A549 (cell line): ENCODE data around the gene CRYBG3. TPM values are rescaled to one million over a fixed set of nuclear protein-coding genes. Genes with fewer than 3 reads are reported as not detected.

Experiments
- ATAC-seq, 2 experiments: fragments of 200-7000 bp in 1 of 2; fragments of >200 bp in 1 of 2; cut with Nextera tagmentation in 1 of 2; cut with Tn5 transposase in 1 of 2; 3 replicates each; pipeline versions ENCODE4 v1.8.0 to v1.9.1; 2018 to 2020; ENCODE audit warnings: mild to moderate bottlenecking in 1 of 2, moderate library complexity in 1 of 2
- CTCF ChIA-PET: fragments of 300-600 bp; sonication (Branson Sonifier 250); formaldehyde crosslinking; extraction: SDS; loops from one replicate; lab custom pipeline; 2021; ENCODE audit warnings: antibody characterized with exemption, inconsistent platforms; lab: Yijun Ruan, JAX
- POLR2A ChIA-PET: fragments of 350-600 bp; formaldehyde crosslinking; extraction: SDS; loops from one replicate; lab custom pipeline; 2021; ENCODE audit warnings: antibody characterized with exemption, inconsistent platforms; lab: Yijun Ruan, JAX
- DNase-seq, 2 experiments: peaks; one replicate each; pipeline versions ENCODE4 v3.0.0 to v3.0.0-alpha.2; 2011 to 2016; ENCODE audit warnings: low read depth in 1 of 2, low spot score in 1 of 2
- FAIRE-seq: peaks from 2 replicates; lab custom pipeline; 2011; peaks lifted over from hg19 to GRCh38; lab: Jason Lieb, UNC
- H3K27ac ChIP-seq, 2 experiments: fragments of >200 bp; sonication (Bioruptor Twin); formaldehyde crosslinking; 3 replicates each; pipeline ENCODE4 v1.5.1; 2016 to 2017
- H3K4me1 ChIP-seq: fragments of >200 bp; sonication (Bioruptor Twin); formaldehyde crosslinking; 3 replicates; pipeline ENCODE4 v1.6.1; 2016
- H3K4me2 ChIP-seq: fragments of >200 bp; sonication (Bioruptor Twin); formaldehyde crosslinking; 3 replicates; pipeline ENCODE4 v1.6.1; 2016
- H3K4me3 ChIP-seq: fragments of >200 bp; sonication (Bioruptor Twin); formaldehyde crosslinking; 3 replicates; pipeline ENCODE4 v1.5.1; 2016
- H3K9me3 ChIP-seq: fragments of >200 bp; sonication (Bioruptor Twin); formaldehyde crosslinking; 3 replicates; pipeline ENCODE4 v1.6.1; 2016
- BCL3 ChIP-seq: fragments of >200 bp; sonication (Bioruptor Twin); formaldehyde crosslinking; IDR thresholded peaks from 3 replicates; pipeline ENCODE4 v1.6.1; 2016
- BHLHE40 ChIP-seq: IDR thresholded peaks from 2 replicates; pipeline ENCODE4 v1.6.1; 2012; ENCODE audit warnings: low read depth, low read length, inconsistent platforms
- CHD2 ChIP-seq: fragments of 150-350 bp; IDR thresholded peaks from 2 replicates; pipeline ENCODE4 v1.6.1; 2014; ENCODE audit warnings: low read length; ENCODE audit not compliant: partially characterized antibody
- CHD4 ChIP-seq: fragments of 200-600 bp; sonication (generic); IDR thresholded peaks from 2 replicates; pipeline ENCODE4 v1.6.1; 2016; ENCODE audit warnings: antibody characterized with exemption, mild to moderate bottlenecking, borderline replicate concordance
- EP300 ChIP-seq, 2 experiments: fragments of >200 bp; sonication (Bioruptor Twin); formaldehyde crosslinking; IDR thresholded peaks; 2 replicates in 1 of 2; 3 replicates in 1 of 2; pipeline ENCODE4 v1.6.1; 2016 to 2017
- FOSL2 ChIP-seq, 2 experiments: fragments of 450-650 bp in 1 of 2; fragments of >200 bp in 1 of 2; sonication (Bioruptor Twin) in 1 of 2; formaldehyde crosslinking; IDR thresholded peaks; 2 replicates each; pipeline versions ENCODE4 v1.5.0 to v1.6.1; 2016 to 2020; ENCODE audit warnings: mild to moderate bottlenecking in 1 of 2, moderate library complexity in 1 of 2
- GATA3 ChIP-seq: IDR thresholded peaks from 2 replicates; pipeline ENCODE4 v1.6.1; 2012; ENCODE audit warnings: borderline replicate concordance
- HMGXB4 ChIP-seq: fragments of 250-450 bp; sonication (Bioruptor Pico); IDR thresholded peaks from 2 replicates; pipeline ENCODE4 v1.5.0; 2021; ENCODE audit warnings: mild to moderate bottlenecking, moderate library complexity, borderline replicate concordance
- HOXB13 ChIP-seq: fragments of 250-450 bp; sonication (Bioruptor Pico); IDR thresholded peaks from 2 replicates; pipeline ENCODE4 v1.5.0; 2020; ENCODE audit warnings: low read depth, mild to moderate bottlenecking, moderate library complexity
- JUN ChIP-seq, 2 experiments: fragments of >200 bp; sonication (Bioruptor Twin); formaldehyde crosslinking; IDR thresholded peaks; 2 replicates in 1 of 2; 3 replicates in 1 of 2; pipeline ENCODE4 v1.6.1; 2016 to 2017
- KDM1A ChIP-seq: fragments of 200-600 bp; sonication (generic); IDR thresholded peaks from 2 replicates; pipeline ENCODE4 v1.6.1; 2016; ENCODE audit warnings: low read depth, mild to moderate bottlenecking
- MAX ChIP-seq: IDR thresholded peaks from 2 replicates; pipeline ENCODE4 v1.6.1; 2012
- NFE2L2 ChIP-seq: fragments of 150-350 bp; conservative IDR thresholded peaks from 2 replicates; pipeline ENCODE4 v1.6.1; 2014; ENCODE audit warnings: low read length
- NPAS2 ChIP-seq: fragments of 250-450 bp; sonication (Bioruptor Pico); IDR thresholded peaks from 2 replicates; pipeline ENCODE4 v1.8.0; 2022; ENCODE audit warnings: mild to moderate bottlenecking, moderate library complexity, borderline replicate concordance
- NR3C1 ChIP-seq: fragments of >200 bp; sonication (Bioruptor Twin); formaldehyde crosslinking; IDR thresholded peaks from 3 replicates; pipeline ENCODE4 v1.6.1; 2017
- PHF8 ChIP-seq: fragments of 200-600 bp; sonication (generic); IDR thresholded peaks from 2 replicates; pipeline ENCODE4 v1.6.1; 2016; ENCODE audit warnings: low read depth, mild to moderate bottlenecking, antibody characterized with exemption, moderate library complexity, borderline replicate concordance
- POLR2A ChIP-seq: IDR thresholded peaks from 2 replicates; pipeline ENCODE4 v1.6.1; 2012; ENCODE audit warnings: mild to moderate bottlenecking, low read length
- RAD21 ChIP-seq, 2 experiments: fragments of >200 bp in 1 of 2; sonication (Bioruptor Twin) in 1 of 2; formaldehyde crosslinking in 1 of 2; IDR thresholded peaks in 1 of 2; conservative IDR thresholded peaks in 1 of 2; 2 replicates in 1 of 2; 3 replicates in 1 of 2; pipeline ENCODE4 v1.6.1; 2012 to 2018; ENCODE audit warnings: inconsistent platforms in 1 of 2
- RFX5 ChIP-seq: fragments of 450-650 bp; IDR thresholded peaks from 2 replicates; pipeline ENCODE4 v1.7.1; 2014; ENCODE audit warnings: antibody characterized with exemption, mild to moderate bottlenecking, moderate library complexity
- SREBF2 ChIP-seq: fragments of 450-650 bp; IDR thresholded peaks from 2 replicates; pipeline ENCODE4 v1.6.1; 2014; ENCODE audit warnings: mild to moderate bottlenecking, moderate library complexity
- TP53 ChIP-seq: fragments of 250-450 bp; sonication (Bioruptor Pico); IDR thresholded peaks from 2 replicates; pipeline ENCODE4 v1.5.0; 2021; ENCODE audit warnings: mild to moderate bottlenecking, moderate library complexity
- WGBS: methylation state at CpG from one replicate; pipeline ENCODE4 v1.1.6; 2017; ENCODE audit errors: missing lambda C conversion rate; 5-methylcytosine and 5-hydroxymethylcytosine counted together
- polyA plus RNA-seq, 4 experiments: library from polyadenylated mRNA; depleted of rRNA in 3 of 4; stranded (reverse); fragments of >200 nt; fragmentation: RNase III in 1 of 4; extraction: RNeasy Plus Mini Kit Qiagen cat#74134 plus additional on column Dnase treatment in 1 of 4; gene quantifications; 2 replicates in 3 of 4; 3 replicates in 1 of 4; pipeline ENCODE4 v1.2.3, GENCODE V29; 2011 to 2017
- TF ChIP-seq, protein P1 (sequence below): fragments of 450-650 bp; IDR thresholded peaks from 2 replicates; pipeline ENCODE4 v1.6.1; 2014; ENCODE audit warnings: antibody characterized with exemption
- TF ChIP-seq, protein P2 (sequence below): fragments of 200-600 bp; sonication (generic); IDR thresholded peaks from 2 replicates; pipeline ENCODE4 v1.6.1; 2016; ENCODE audit warnings: antibody characterized with exemption, mild to moderate bottlenecking, moderate library complexity
- TF ChIP-seq, protein P3 (sequence below): fragments of 250-450 bp; sonication (Bioruptor Pico); IDR thresholded peaks from 2 replicates; pipeline ENCODE4 v1.5.0; 2020; ENCODE audit warnings: low read depth, mild to moderate bottlenecking, moderate library complexity

CRYBG3 gene
- polyA plus RNA-seq, 2 of the 4 experiments (the other 2 are of a cell fraction): 3.6 to 8.7 TPM

DNA sequence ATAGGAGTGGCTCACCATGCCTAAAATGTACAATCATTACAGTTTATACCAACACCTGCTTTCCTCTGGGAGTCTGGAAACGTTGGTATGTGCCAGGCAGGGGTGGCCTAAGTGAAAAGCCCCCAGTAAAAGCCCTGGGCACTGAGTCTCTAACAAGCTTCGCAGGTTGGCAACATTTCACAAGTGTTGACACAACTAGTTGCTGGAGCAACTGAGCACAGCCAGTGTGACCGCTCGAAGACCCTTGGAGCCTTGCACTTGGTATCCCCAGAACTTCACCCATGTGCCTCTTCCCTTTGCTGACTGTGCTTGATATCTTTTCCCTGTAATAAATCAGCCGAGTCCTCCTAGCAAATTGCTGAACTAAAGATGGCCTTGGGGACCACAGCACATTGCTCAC, 147.7 kb downstream of the CRYBG3 start:
- Histone ChIP-seq H3K9me3 (no peaks in the 10 kb centered on the region), H3K27ac (no peak overlapping the region), H3K4me2 (no peak overlapping the region), H3K4me3 (no peak overlapping the region), H3K4me1 (peaks cover 17% of the 10 kb centered on the region; the same call in 2 of the 3 replicates)
- DNase-seq (no peak), ATAC-seq (no peak), FAIRE-seq (no peak)
- TF ChIP-seq TP53 (CRISPR knock-in tag) (no peak), EP300 (IDR thresholded peaks at IDR 0.05) (no peak), FOSL2 (IDR thresholded peaks at IDR 0.05) (no peak), FOSL2 (CRISPR knock-in tag; IDR thresholded peaks at IDR 0.05) (no peak), CHD4 (no peak), RAD21 (conservative IDR thresholded peaks at IDR 0.05 in 1 of 2, IDR thresholded peaks at IDR 0.05 in 1 of 2) (no peak), HMGXB4 (no peak), HOXB13 (CRISPR knock-in tag) (no peak), PHF8 (no peak), NR3C1 (no peak), CHD2 (no peak), JUN (IDR thresholded peaks at IDR 0.05) (no peak), GATA3 (no peak), NPAS2 (CRISPR knock-in tag) (no peak), NFE2L2 (no peak), POLR2A (no peak), SREBF2 (no peak)
- TF ChIP-seq, protein P1, sequence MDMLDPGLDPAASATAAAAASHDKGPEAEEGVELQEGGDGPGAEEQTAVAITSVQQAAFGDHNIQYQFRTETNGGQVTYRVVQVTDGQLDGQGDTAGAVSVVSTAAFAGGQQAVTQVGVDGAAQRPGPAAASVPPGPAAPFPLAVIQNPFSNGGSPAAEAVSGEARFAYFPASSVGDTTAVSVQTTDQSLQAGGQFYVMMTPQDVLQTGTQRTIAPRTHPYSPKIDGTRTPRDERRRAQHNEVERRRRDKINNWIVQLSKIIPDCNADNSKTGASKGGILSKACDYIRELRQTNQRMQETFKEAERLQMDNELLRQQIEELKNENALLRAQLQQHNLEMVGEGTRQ: no peak
- TF ChIP-seq, protein P2, sequence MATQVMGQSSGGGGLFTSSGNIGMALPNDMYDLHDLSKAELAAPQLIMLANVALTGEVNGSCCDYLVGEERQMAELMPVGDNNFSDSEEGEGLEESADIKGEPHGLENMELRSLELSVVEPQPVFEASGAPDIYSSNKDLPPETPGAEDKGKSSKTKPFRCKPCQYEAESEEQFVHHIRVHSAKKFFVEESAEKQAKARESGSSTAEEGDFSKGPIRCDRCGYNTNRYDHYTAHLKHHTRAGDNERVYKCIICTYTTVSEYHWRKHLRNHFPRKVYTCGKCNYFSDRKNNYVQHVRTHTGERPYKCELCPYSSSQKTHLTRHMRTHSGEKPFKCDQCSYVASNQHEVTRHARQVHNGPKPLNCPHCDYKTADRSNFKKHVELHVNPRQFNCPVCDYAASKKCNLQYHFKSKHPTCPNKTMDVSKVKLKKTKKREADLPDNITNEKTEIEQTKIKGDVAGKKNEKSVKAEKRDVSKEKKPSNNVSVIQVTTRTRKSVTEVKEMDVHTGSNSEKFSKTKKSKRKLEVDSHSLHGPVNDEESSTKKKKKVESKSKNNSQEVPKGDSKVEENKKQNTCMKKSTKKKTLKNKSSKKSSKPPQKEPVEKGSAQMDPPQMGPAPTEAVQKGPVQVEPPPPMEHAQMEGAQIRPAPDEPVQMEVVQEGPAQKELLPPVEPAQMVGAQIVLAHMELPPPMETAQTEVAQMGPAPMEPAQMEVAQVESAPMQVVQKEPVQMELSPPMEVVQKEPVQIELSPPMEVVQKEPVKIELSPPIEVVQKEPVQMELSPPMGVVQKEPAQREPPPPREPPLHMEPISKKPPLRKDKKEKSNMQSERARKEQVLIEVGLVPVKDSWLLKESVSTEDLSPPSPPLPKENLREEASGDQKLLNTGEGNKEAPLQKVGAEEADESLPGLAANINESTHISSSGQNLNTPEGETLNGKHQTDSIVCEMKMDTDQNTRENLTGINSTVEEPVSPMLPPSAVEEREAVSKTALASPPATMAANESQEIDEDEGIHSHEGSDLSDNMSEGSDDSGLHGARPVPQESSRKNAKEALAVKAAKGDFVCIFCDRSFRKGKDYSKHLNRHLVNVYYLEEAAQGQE: no peak
- TF ChIP-seq, protein P3, sequence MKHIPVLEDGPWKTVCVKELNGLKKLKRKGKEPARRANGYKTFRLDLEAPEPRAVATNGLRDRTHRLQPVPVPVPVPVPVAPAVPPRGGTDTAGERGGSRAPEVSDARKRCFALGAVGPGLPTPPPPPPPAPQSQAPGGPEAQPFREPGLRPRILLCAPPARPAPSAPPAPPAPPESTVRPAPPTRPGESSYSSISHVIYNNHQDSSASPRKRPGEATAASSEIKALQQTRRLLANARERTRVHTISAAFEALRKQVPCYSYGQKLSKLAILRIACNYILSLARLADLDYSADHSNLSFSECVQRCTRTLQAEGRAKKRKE: no peak
- POLR2A ChIA-PET: no interaction called here
- CTCF ChIA-PET: interaction anchor here (0.6 to 3.1 kb wide), 4 partner anchors 8 to 177 kb away, joined by 3 to 12 read pairs (median 4); no protein-coding TSS in a partner anchor
- WGBS: 84% methylated on average over 5 of the region's 5 CpGs

DNA sequence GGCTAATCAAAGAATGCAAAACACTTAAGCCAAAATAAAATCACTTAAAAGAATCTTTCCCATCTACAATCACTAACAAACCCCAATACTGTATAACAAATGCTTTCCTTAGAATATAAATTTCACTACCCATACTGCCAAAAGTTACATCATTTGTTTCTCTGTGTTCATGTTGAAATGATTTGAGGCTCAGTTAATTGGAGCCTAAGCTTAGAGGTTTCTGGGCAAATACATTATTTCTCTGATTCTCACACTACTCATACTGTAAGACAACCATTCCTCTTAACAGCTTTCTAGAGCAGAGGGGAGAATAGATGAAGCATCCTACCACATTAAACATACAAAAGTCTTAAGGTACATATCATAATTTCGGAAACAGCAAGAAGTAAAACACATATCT, 148.3 kb downstream of the CRYBG3 start:
- WGBS: 76% methylated on average over 1 of the region's 1 CpG
- H3K4me2 ChIP-seq: peak overlapping the region; percentile 96
- peaks cover 17% of the 10 kb centered on the region; the same call in 2 of the 3 replicates for H3K4me1 ChIP-seq
- POLR2A ChIA-PET: no interaction called here
- TF ChIP-seq MAX: no peak
- TF ChIP-seq BHLHE40: no peak
- TF ChIP-seq RAD21 (conservative IDR thresholded peaks at IDR 0.05 in 1 of 2, IDR thresholded peaks at IDR 0.05 in 1 of 2): no peak
- no peak for TF ChIP-seq RFX5
- no peak for TF ChIP-seq CHD4
- no peak for TF ChIP-seq BCL3
- TF ChIP-seq KDM1A: no peak
- TF ChIP-seq NPAS2 (CRISPR knock-in tag): no peak
- H3K9me3 ChIP-seq: no peaks in the 10 kb centered on the region
- H3K27ac ChIP-seq: no peak overlapping the region
- FAIRE-seq: no peak
- H3K4me3 ChIP-seq: no peak overlapping the region
- no peak for ATAC-seq
- no peak for DNase-seq
- CTCF ChIA-PET: interaction anchor here (1.4 to 3.1 kb wide), 2 partner anchors 11 to 53 kb away, joined by 4 to 12 read pairs; no protein-coding TSS in a partner anchor
